Activated naive CD8-positive, alpha-beta T cell (primary cell): Measurements from ENCODE around the gene GTF2H2C_2.
"Not testable (repeated sequence)": the region's sequence is repeated elsewhere in the genome, so short reads cannot be mapped to it uniquely, and the experiment has no call there.

Experiments
- H3K27ac Mint-ChIP-seq: one replicate; pipeline ENCODE4 v1.8.0; 2021; ENCODE audit warnings: mixed read lengths
- H3K27me3 Mint-ChIP-seq: one replicate; pipeline ENCODE4 v1.8.0; 2021; ENCODE audit warnings: mixed read lengths
- H3K36me3 Mint-ChIP-seq: one replicate; pipeline ENCODE4 v1.8.0; 2021; ENCODE audit warnings: mixed read lengths
- H3K4me1 Mint-ChIP-seq: one replicate; pipeline ENCODE4 v1.8.0; 2021; ENCODE audit warnings: low read depth, mixed read lengths
- H3K4me3 Mint-ChIP-seq: one replicate; pipeline ENCODE4 v1.8.0; 2021; ENCODE audit warnings: mild to moderate bottlenecking, mixed read lengths
- H3K9me3 Mint-ChIP-seq: one replicate; pipeline ENCODE4 v1.8.0; 2021; ENCODE audit warnings: low read depth, mixed read lengths

Gene GTF2H2C_2

DNA sequence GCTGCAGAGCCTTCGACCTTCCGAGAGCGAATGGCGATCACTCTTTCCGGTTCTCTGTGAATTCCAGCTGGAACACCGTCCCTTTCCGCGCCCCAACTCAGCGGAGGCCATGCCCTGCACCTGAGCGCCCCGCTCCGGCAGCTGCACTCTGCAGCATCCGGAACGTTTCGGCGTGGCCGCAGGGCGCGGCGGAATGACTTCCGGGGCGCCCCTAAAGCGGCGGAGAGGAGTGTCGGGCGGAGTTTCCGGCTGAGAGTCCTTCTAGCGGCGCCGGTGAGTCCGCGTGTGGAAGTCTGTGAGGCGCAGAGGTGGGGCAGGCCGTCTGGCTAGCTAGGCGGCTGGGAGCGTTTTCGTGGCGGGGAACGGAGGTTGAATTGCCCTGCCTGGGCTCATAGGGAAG, at the start of gene GTF2H2C_2:
GTF2H2C_2 (plus strand) TSS at position 252 of the 400 bp plus-strand sequence.
- not testable (repeated sequence) for H3K9me3 Mint-ChIP-seq, H3K4me3 Mint-ChIP-seq, H3K4me1 Mint-ChIP-seq, H3K27me3 Mint-ChIP-seq, H3K27ac Mint-ChIP-seq, H3K36me3 Mint-ChIP-seq

DNA sequence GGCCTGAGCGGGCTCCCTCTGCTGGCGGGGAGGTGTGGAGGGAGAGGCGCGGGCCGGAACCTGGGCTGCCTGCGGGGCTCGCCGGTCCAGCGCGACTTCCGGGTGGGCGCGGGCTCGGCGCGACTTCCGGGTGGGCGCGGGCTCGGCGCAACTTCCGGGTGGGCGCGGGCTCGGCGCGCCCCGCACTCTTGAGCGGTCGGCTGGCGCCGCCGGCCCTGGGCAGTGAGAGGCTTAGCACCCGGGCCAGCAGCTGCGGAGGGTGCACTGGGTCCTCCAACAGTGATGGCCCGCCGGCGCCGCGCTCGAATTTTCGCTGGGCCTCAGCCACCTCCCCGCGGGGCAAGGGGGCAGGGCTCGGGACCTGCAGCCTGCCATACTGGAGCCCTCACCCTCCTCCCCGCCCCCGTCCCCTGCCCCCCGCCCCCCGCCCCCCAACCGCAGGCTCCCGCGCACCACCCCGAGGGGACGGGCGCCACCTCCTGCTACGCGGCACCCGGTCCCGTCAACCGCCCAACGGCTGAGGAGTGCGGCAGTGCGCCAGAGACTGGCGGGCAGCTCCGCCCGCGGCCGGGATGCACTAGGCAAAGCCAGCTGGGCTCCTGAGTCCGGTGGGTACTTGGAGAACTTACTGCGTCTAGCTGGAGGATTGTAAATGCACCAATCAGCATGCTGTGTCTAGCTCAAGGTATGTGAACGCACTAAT, 14.0 kb upstream of the GTF2H2C_2 start:
- not testable (repeated sequence) for H3K27ac Mint-ChIP-seq, H3K27me3 Mint-ChIP-seq, H3K4me1 Mint-ChIP-seq, H3K36me3 Mint-ChIP-seq, H3K9me3 Mint-ChIP-seq
- H3K4me3 Mint-ChIP-seq = peak overlapping the region; percentile 79

DNA sequence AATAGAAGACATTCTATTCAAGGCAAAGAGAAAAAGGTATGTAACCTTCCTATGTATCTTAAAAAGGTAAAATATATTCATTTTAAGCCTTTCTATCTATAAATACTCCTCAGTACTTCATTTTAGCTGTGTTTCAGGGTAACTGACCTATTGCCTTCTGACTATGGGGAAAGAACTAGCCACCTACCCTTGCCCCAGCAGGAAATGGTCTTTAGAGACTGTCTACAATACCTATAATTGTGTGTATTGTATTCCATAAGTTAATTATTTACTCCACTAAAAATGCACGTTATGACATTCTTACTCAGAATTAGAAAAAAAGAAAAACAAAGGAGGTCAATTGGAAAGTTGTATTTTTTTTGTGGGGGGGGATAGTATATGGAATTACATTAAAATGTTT, 6.2 kb downstream of the GTF2H2C_2 start:
- H3K27ac Mint-ChIP-seq, H3K36me3 Mint-ChIP-seq, H3K27me3 Mint-ChIP-seq, H3K9me3 Mint-ChIP-seq, H3K4me1 Mint-ChIP-seq, H3K4me3 Mint-ChIP-seq: not testable (repeated sequence)

DNA sequence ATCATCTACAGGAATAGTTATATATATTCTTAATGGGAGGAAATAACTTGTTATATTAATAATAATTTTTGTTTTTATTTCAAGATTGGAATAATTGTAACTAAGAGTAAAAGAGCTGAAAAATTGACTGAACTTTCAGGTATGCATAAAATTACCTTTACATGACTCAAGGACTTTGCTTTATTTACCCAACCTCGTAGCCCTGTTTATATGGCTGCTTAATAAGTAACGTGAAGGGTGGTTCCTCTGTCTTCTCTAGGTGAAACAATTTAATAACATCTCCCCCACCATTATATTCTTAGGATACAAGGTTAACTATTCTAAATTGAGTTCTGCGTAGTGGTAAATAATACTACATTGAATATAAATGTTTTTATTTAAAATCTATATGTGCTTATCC, 8.0 kb downstream of the GTF2H2C_2 start:
- not testable (repeated sequence) for H3K27me3 Mint-ChIP-seq, H3K36me3 Mint-ChIP-seq, H3K4me1 Mint-ChIP-seq, H3K4me3 Mint-ChIP-seq, H3K27ac Mint-ChIP-seq, H3K9me3 Mint-ChIP-seq

DNA sequence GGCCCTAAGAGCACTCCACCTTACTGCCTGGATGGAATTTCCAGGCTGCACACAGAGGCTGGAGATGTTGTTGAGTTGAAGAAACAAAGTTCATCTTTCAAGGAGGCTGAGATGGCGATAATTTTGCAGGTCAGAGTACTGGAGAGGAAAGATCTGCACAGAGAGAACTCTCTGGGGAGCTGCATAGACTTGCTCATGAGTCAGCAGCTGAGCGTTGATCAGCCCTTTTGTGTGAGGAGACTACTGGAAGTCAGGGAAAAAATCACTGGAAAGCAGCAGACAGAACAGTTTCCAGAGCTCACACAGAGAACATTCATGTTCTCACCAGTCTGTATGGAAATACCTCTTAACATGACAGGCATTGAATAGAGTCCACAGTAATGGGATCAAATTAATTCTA, 23.4 kb downstream of the GTF2H2C_2 start:
- H3K4me1 Mint-ChIP-seq, H3K36me3 Mint-ChIP-seq, H3K27ac Mint-ChIP-seq, H3K9me3 Mint-ChIP-seq, H3K4me3 Mint-ChIP-seq, H3K27me3 Mint-ChIP-seq: not testable (repeated sequence)

DNA sequence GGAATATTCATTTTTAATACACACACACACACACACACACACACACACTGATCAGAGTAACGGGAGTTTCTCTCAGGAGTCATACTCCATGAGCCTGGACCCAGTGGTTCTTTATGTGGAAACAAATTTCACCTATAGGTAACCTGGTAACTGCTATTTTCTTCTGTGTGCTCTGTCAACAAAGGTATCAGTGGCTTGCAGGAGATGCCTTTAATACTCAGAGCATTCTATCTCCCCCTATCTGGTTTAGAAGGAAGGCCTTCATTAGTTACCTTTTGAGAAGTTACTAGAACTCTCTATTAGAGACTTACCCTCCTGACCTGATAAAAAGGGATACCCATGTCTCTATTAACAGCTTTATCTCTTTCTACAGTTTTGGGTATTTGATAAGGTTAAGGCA, 34.4 kb downstream of the GTF2H2C_2 start:
- not testable (repeated sequence) for H3K27me3 Mint-ChIP-seq

DNA sequence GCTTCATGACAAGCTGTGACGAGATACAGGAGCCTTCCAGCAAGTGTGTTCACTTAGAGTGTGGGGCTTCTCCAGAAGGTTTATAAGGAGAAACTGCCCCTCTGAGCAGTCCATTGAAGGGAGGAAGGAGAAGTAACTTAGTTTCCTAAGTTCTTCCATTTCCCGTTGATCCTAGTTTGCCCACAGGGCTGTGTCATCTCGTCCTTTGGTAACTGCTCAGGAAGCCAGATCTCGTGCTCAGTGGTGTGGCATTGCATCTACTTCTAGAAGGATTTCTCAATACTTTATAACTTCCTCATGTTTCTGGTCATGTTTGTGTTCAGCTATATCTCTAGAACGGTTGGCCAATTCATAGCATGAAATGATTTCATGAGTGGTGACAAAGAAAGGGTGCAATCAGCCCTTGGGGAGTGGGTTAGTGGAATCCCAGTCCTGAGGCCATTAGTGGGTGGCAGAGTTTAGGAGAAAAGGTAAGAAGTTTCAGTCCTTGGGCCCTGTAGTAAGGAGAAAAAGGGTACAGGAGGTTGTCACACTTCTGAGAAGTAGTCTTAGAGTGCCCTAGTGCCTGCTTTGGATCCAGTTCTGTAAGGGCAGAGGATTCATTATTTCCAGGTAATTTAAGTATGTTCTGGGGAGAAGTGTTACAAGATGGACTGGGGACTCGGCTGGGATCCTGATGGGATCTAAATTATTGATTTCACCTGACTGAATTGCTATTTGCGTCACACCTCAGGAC, 36.2 kb downstream of the GTF2H2C_2 start:
- not testable (repeated sequence) for H3K27ac Mint-ChIP-seq, H3K4me1 Mint-ChIP-seq, H3K27me3 Mint-ChIP-seq, H3K9me3 Mint-ChIP-seq, H3K4me3 Mint-ChIP-seq, H3K36me3 Mint-ChIP-seq

More for the DNA sequence above, 34.4 kb downstream of the GTF2H2C_2 start:
- not testable (repeated sequence) for H3K36me3 Mint-ChIP-seq, H3K4me1 Mint-ChIP-seq, H3K4me3 Mint-ChIP-seq, H3K9me3 Mint-ChIP-seq, H3K27ac Mint-ChIP-seq

DNA sequence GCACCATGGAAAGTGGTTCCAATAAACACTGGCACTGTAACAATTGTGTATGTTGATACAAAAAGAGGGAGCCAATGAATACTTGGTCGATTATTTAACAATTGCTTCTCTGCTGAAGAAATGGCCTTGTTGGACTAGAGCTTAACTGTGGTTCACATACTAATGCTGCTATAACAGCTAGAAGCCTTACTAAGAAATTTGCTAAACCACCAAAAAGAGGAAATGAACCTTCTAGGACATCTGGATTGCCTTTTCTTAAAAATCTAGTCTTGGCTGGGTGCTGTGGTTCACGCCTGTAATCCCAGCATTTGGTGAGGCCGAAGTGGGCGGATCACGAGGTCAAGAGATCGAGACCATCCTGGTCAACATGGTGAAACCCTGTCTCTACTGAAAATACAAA, 41.9 kb downstream of the GTF2H2C_2 start:
- not testable (repeated sequence) for H3K36me3 Mint-ChIP-seq, H3K9me3 Mint-ChIP-seq, H3K4me1 Mint-ChIP-seq, H3K27me3 Mint-ChIP-seq, H3K27ac Mint-ChIP-seq, H3K4me3 Mint-ChIP-seq

DNA sequence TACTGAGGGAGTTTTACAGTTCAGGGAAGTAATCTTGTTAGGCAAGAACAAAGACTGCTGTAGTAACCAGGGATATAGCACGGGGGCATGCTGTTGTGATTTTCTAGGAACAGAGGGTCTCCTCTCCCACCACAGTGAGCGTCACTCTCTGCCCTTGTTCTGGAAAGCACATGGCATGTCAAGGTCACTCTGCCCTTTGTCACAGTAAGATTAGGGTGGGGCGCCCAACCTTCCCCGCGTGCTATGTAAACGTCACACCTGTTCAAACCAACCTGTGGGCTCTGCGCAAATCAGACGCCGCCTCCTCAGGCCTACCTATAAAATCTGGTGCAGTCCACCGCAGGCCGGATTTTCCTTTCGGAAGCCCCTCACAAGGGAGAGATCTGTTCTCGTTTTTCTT, 44.0 kb downstream of the GTF2H2C_2 start:
- not testable (repeated sequence) for H3K4me1 Mint-ChIP-seq, H3K4me3 Mint-ChIP-seq, H3K27ac Mint-ChIP-seq, H3K9me3 Mint-ChIP-seq, H3K36me3 Mint-ChIP-seq, H3K27me3 Mint-ChIP-seq

DNA sequence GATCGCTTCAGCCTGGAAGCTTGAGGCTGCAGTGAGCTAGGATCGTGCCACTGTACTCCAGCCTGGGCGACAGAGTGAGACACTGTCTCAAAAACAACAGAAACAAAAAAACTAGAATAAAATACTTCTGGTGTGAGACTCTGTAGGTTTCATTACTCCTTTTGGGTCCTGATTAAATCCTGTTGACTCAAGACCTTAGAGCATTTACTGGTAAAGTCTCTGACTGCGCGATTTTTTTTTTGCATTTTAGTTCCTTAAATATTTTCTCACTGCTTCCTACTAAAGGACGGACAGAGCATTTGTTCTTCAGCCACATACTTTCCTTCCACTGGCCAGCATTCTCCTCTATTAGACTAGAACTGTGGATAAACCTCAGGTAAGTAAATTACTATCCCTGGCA, 46.8 kb downstream of the GTF2H2C_2 start:
- not testable (repeated sequence) for H3K4me1 Mint-ChIP-seq, H3K27ac Mint-ChIP-seq, H3K4me3 Mint-ChIP-seq, H3K27me3 Mint-ChIP-seq, H3K36me3 Mint-ChIP-seq, H3K9me3 Mint-ChIP-seq

DNA sequence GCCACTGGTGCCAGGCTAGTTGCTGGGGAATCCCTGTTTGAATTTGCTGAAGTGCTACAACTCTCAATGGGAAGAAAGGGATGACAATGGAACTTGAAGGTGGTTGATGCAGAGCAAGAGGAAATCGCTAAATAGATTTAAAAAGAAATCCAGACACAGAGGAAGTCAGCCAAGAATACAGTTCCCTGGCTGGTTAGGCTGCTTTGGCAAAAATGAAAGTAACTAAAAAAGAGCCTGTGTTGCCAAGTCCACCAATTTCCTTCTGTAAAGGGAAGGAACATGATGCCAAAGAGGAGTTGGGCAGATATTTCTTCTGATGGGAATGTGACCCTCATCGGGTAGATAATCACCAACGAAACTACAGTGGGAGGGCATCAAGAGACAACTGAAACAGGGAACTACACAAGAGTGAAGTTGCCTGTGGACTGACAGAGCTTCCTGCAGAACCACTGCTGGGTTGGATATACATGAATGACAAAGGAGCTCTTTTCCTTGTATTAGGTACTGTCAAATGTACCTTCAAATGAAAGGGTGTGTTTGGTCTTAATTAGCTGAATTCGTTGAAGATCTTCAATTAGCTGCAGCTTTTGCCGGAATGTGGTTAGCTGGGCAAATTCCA, 49.0 kb downstream of the GTF2H2C_2 start:
- H3K36me3 Mint-ChIP-seq, H3K4me3 Mint-ChIP-seq, H3K27me3 Mint-ChIP-seq, H3K9me3 Mint-ChIP-seq, H3K27ac Mint-ChIP-seq, H3K4me1 Mint-ChIP-seq: not testable (repeated sequence)

DNA sequence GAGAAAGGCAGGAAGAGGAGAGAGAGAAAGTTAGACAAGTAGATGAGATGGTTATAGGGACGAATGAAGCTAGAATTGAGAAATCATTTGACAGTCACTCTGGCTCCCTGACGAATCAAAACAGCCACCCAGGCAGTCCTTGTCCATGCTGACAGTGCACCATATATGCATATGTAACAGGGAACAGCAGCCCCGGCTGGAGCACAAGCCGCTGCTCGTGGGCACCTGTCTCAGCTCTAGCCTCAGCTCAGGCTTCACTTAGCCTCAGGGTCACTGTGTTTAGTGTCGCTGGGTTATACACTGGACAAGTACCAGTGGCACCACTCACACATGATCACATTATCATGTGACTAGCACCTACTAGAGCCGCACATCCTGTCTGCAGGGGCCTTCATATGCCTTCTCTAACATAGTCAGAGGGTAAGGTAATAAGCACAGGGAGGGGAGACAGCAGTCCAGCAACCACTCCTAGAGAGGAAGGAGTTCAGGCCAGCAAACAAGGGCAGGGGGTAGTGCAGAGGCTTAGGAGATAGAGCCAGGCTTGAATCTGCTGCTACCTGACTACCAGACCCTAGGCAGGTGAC, 54.9 kb downstream of the GTF2H2C_2 start:
- H3K4me1 Mint-ChIP-seq, H3K36me3 Mint-ChIP-seq, H3K9me3 Mint-ChIP-seq, H3K27me3 Mint-ChIP-seq, H3K27ac Mint-ChIP-seq, H3K4me3 Mint-ChIP-seq: not testable (repeated sequence)
